ENCODE data around the gene CBX4.

The CBX4 gene

DNA sequence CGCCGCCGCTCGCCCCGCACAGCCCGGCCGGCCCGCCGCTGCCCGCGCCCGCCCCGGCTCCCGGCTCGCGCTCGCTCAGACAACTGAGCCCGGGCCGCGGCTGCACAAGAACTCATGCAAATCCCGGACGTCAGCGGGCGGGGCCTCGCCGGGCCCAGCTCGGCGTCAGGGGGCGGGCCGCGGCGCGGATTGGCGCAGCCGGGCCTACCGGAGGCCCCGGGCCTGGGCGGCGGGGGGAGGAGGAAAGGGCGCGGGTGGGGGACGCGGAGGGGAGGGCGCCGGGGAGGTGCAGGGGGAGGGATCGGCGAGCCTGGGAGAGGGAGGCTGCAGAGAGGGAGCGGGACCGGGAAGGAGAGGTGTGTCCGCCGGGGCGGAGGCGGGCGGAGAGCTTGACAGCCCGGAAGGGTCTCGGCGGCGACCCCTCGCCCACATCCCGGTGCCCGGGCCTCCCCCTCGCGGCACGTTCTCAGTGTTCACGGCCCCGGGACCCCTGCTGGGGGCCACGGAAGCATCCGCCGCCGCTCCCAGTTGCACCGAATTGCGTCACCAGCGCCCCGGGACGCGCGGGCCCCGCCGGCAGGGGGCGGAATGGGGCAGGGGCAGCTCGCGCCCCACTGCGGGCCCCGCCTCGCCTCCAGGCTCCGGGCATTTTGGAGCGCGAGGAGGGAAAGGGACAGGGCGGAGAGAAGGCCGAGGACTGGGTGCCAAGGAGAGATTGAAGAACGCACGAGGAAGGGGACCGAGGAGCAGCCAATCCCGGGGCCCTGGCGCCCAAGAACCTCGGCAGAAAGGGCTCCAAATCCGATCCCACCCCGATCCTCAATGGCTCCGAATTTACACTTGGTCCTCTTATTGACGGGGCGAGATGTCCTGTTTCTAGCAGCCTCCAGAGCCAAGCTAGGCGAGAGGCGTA lies at the start of gene CBX4:
Gene CBX4, minus strand, starts transcription at position 85 of the 913 bp plus-strand sequence. CDS start 189 bp downstream, outside the sequence.
- H3K4me3 ChIP-seq (replicated peaks; ENCODE audit: low read depth, low read length) = peak within 1 kb of the TSS; percentile 80
- DNase-seq (ENCODE audit: extremely low read depth, low read depth) = no peak
- TF ChIP-seq, protein P1, sequence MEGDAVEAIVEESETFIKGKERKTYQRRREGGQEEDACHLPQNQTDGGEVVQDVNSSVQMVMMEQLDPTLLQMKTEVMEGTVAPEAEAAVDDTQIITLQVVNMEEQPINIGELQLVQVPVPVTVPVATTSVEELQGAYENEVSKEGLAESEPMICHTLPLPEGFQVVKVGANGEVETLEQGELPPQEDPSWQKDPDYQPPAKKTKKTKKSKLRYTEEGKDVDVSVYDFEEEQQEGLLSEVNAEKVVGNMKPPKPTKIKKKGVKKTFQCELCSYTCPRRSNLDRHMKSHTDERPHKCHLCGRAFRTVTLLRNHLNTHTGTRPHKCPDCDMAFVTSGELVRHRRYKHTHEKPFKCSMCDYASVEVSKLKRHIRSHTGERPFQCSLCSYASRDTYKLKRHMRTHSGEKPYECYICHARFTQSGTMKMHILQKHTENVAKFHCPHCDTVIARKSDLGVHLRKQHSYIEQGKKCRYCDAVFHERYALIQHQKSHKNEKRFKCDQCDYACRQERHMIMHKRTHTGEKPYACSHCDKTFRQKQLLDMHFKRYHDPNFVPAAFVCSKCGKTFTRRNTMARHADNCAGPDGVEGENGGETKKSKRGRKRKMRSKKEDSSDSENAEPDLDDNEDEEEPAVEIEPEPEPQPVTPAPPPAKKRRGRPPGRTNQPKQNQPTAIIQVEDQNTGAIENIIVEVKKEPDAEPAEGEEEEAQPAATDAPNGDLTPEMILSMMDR (IDR thresholded peaks at IDR 0.05; ENCODE audit: low read depth, low read length, missing control alignments) = peak; percentile 75

DNA sequence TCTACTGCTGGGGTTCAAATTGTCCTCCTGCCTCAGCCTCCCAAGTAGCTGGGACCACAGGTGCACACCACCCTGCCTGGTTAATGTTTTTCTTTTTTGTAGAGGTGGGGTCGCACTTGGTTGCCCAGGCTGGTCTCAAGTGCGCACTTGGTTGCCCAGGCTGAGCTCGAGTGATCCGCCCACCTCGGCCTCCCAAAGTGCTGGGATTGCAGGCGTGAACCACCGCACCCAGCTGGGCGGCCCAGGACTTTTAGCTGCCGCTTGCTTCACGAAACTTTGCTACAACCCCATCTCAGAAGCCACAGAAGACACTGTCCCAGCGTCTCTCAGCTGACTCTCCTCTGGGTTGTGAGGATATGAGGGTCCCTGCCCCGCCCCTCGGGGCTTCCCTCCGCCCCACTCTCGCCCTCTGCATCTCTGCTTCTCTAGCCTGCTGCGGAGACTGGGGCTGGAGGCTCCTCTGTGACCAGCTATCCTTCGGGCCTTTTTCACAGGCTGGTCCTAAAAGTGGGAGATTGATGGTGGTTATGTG lies 48.8 kb upstream of the CBX4 start:
- TF ChIP-seq, protein P1 (IDR thresholded peaks at IDR 0.05; ENCODE audit: low read depth, low read length, missing control alignments) = no peak
- no peak overlapping the region for H3K4me3 ChIP-seq (replicated peaks; ENCODE audit: low read depth, low read length)
- no peak for DNase-seq (ENCODE audit: extremely low read depth, low read depth)

DNA sequence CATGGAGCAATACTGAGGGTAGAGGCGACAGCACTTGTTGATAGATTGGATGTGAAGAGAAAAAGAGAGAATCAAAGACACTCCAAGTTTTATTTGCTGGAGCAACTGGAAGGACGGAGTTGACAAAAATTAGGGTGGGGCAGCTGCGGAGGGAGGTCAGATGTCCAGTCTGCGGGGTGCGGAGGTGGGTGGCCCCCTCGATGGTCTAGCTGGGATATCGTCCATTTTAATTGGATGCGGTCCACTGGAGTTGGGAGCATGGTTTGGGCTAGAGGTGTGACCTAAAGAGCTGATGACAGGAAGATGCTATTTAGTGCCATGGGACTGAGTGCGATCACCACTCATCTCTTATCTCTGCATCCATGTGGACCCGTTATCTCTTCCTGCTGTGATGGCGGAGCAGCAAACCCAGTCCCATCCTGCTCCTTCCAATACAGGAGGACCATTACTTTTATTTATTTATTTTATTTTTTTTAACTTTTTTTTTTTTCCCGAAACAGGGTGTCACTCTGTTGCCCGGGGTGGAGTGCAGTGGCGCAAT lies 48.3 kb upstream of the CBX4 start:
- no peak for DNase-seq (ENCODE audit: extremely low read depth, low read depth)
- TF ChIP-seq, protein P1 (IDR thresholded peaks at IDR 0.05; ENCODE audit: low read depth, low read length, missing control alignments) = no peak
- no peak overlapping the region for H3K4me3 ChIP-seq (replicated peaks; ENCODE audit: low read depth, low read length)

DNA sequence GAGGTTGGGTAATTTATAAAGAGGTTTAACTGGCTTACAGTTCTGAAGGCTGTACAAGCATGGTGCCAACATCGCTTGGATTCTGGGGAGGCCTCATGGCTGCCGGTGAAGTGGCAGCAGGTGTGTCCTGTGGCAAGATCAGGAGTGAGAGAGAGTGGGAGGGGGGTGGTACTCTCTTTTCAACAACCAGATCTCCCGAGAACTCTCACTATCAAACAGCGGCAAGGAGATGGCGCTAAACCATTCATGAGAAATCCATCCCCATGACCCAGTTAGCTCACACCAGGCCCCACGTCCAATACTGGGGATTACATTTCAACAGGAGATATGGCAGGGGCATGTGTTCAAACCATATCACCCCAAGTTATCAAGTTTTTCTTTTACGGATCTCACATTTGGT lies 44.0 kb upstream of the CBX4 start:
- TF ChIP-seq, protein P1 (IDR thresholded peaks at IDR 0.05; ENCODE audit: low read depth, low read length, missing control alignments) = no peak
- DNase-seq (ENCODE audit: extremely low read depth, low read depth) = no peak
- H3K4me3 ChIP-seq (replicated peaks; ENCODE audit: low read depth, low read length) = no peak overlapping the region

DNA sequence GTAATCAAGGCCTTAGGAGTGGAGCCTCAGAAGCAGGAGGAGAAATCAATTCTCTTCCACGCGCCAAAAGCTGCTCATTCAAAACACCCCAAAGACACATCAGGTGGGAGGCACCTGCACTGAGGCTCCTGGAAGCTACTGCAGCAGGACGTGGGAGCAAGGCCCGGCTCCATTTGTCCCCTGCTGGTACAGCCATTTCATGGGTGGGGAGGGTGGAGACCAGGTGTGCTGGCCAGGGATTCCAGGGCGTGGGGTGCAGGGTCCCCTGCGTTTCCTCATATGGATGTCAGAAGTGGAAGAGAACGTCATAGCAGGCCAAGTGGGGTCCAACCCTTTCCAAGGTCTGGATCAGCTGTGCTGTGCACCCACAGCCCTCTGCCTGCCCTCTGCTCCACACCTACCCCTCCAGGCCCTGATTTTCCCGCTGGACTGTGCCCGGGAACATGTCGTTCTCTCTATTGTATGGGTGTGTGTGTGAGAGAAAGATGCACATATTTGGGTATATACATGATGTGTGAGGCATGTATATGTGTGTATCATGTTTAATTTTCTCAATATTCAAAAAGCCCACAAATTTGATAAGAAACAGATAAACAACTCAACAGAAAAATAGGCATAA lies 39.2 kb upstream of the CBX4 start:
- DNase-seq (ENCODE audit: extremely low read depth, low read depth) = no peak
- TF ChIP-seq, protein P1 (IDR thresholded peaks at IDR 0.05; ENCODE audit: low read depth, low read length, missing control alignments) = no peak
- no peak overlapping the region for H3K4me3 ChIP-seq (replicated peaks; ENCODE audit: low read depth, low read length)

DNA sequence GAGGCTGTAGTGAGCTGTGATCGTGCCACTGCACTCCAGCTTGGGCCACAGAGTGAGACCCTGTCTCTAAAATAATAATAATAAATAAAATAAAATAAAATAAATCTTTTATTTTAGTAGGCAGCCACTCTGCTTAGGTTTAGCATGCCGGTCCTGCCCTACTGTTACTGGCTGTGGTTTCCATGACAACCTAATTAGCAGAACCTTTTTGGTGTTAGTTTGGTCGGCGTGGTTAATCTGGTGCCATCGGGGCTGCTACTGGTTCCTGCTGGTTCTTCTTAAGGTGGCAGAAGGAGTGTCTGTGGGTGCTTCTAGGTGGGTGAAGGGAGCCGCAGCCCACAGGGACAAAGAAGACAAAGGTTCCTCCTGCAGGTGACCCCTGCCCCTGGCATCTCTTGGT lies 37.8 kb upstream of the CBX4 start:
- DNase-seq (ENCODE audit: extremely low read depth, low read depth) = no peak
- H3K4me3 ChIP-seq (replicated peaks; ENCODE audit: low read depth, low read length) = no peak overlapping the region
- TF ChIP-seq, protein P1 (IDR thresholded peaks at IDR 0.05; ENCODE audit: low read depth, low read length, missing control alignments) = no peak

All from HFF-Myc (cell line).